ENCODE data around the gene TAF3. TPM values are rescaled to one million over a fixed set of nuclear protein-coding genes. Genes with fewer than 3 reads are reported as not detected.

The TAF3 gene
- total RNA-seq, 1 donor from 2014 or later = 12.7 TPM

DNA sequence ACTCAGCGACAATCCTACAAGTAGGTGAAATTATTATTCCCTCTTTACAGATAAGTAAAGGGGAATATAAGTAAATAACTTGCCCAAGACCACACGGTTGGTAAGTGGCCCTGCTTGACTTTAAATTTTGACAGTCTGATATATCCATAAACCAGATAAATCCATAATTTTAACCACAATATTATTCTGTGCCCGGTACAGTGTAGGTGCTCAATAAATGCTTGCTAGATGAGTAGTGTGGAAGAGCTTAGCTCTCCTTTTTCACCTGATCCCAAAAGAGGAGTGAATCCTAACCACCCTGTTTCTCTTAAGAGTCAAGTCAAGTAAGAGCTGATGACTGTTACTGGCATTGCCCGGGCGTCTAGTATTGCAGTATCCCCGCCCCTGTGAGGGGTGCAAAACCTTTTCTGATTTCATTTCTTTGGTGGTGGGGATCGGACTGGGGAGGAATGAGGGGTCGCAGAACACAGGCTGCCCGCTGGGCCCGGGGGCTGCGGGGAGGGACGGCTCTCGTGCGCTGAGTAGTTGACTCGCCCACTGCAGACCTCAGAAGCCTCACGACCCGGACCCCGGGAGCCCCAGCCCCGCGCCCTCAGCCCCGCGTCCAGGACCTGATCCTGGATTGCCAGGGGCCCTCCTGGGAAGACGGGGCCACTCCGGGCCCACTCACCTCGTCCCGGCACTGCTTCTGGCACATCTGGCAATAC, 31.0 kb upstream of the TAF3 start:
- Histone ChIP-seq H3K4me3 (peak overlapping the region; percentile 94), H3K36me3 (peaks cover 5% of the 10 kb centered on the region), H3K27me3 (ENCODE audit: low read depth) (no peaks in the 10 kb centered on the region), H3K4me1 (peaks cover 97% of the 10 kb centered on the region), H3K9me3 (replicated peaks) (no peaks in the 10 kb centered on the region), H3K27ac (replicated peaks) (peak overlapping the region; percentile 97)
- no peak for DNase-seq
- intact Hi-C loops (cut with micrococcal nuclease) = no loop called here
- TF ChIP-seq, protein P1, sequence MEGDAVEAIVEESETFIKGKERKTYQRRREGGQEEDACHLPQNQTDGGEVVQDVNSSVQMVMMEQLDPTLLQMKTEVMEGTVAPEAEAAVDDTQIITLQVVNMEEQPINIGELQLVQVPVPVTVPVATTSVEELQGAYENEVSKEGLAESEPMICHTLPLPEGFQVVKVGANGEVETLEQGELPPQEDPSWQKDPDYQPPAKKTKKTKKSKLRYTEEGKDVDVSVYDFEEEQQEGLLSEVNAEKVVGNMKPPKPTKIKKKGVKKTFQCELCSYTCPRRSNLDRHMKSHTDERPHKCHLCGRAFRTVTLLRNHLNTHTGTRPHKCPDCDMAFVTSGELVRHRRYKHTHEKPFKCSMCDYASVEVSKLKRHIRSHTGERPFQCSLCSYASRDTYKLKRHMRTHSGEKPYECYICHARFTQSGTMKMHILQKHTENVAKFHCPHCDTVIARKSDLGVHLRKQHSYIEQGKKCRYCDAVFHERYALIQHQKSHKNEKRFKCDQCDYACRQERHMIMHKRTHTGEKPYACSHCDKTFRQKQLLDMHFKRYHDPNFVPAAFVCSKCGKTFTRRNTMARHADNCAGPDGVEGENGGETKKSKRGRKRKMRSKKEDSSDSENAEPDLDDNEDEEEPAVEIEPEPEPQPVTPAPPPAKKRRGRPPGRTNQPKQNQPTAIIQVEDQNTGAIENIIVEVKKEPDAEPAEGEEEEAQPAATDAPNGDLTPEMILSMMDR (IDR thresholded peaks at IDR 0.05; ENCODE audit: borderline replicate concordance) = no peak

DNA sequence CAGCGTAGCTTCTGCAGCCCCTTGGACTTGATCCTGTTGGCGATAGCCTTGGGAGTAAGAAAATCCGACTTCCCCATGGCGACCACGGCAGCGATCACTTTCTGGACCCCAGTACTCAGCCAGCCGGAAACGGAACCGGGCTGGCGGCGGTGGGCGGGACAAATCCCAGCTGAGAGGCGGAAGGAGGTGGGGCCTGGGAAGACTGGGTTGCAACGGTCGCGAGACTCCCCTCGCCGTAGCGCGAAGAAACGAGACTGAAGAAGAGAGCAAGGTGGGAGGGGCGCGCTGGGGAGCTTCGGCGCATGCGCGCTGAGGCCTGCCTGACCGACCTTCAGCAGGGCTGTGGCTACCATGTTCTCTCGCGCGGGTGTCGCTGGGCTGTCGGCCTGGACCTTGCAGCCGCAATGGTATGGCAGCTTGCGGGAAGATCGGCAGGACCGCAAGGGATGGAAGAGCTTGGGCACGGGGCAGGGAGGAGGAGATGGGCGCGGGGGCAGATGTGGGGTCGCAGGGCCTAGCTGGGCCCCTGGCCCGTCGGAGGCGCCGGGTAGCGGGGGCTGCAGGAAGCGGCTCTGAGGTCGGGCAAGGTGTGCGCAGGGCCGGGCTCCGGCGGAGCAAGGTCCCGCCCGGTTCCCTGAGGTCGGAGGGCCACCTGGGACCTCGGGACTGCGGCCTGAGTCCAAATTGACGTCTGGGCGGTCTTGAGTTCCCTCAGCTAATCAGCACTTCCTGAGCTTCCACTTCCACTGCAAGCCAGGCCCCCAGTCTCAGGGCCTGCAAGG, 30.3 kb upstream of the TAF3 start, which contains the start of the genes ATP5F1C and KIN:
Gene ATP5F1C (plus strand): TSS at position 321 of the 782 bp plus-strand sequence. CDS start 31 bp downstream, at position 352.
Gene KIN (minus strand): TSS at position 137 of the 782 bp plus-strand sequence. CDS start 60 bp downstream, at position 77.
- H3K9me3 ChIP-seq (replicated peaks) = no peaks in the 10 kb centered on the region
- peaks cover 97% of the 10 kb centered on the region for H3K4me1 ChIP-seq
- TF ChIP-seq, protein P1 (IDR thresholded peaks at IDR 0.05; ENCODE audit: borderline replicate concordance) = no peak
- intact Hi-C loops (cut with micrococcal nuclease) = no loop called here
- no peaks in the 10 kb centered on the region for H3K27me3 ChIP-seq (ENCODE audit: low read depth)
- no peaks in the 10 kb centered on the region for H3K36me3 ChIP-seq
- H3K4me3 ChIP-seq = peak within 1 kb of the TSS; percentile 94
- peak within 1 kb of the TSS; percentile 97 for H3K27ac ChIP-seq (replicated peaks)
- DNase-seq = peak; percentile 98

DNA sequence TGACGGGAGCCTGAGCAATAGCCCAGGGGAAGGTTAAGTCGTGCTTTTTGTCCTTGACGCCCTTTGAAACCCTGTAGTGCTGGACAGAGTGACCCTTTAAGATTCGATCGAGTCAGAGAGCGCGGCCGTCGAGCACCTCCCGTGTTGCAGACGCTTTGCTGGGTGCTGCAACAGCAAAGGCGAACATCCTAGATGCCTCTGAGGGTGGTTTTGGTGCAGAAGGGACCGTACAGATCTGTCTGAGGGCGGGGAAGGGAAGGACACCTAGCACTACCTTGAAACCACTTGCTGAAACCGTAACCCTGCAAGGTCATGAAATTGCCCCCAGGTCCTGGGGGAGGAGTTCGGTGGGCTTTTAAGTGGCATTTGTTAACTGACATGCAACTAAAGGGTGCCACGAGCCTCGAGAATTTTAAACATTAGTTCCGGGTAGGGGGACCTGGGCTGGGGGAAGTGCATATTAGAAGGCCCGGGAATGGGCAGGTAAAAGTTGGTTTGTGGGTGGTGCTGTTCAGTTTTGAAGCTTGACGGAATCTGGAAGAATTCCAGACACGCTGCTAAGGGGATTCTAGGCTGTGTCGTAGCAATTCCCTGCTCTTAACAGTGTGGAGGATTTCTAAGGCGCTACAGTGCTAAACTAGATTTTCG, 29.5 kb upstream of the TAF3 start:
- H3K9me3 ChIP-seq (replicated peaks) = no peaks in the 10 kb centered on the region
- H3K36me3 ChIP-seq = no peaks in the 10 kb centered on the region
- peaks cover 98% of the 10 kb centered on the region for H3K4me1 ChIP-seq
- H3K27me3 ChIP-seq (ENCODE audit: low read depth) = no peaks in the 10 kb centered on the region
- DNase-seq = no peak
- TF ChIP-seq, protein P1 (IDR thresholded peaks at IDR 0.05; ENCODE audit: borderline replicate concordance) = no peak
- H3K27ac ChIP-seq (replicated peaks) = peak overlapping the region; percentile 97
- intact Hi-C loops (cut with micrococcal nuclease) = no loop called here
- H3K4me3 ChIP-seq = peak overlapping the region; percentile 94

DNA sequence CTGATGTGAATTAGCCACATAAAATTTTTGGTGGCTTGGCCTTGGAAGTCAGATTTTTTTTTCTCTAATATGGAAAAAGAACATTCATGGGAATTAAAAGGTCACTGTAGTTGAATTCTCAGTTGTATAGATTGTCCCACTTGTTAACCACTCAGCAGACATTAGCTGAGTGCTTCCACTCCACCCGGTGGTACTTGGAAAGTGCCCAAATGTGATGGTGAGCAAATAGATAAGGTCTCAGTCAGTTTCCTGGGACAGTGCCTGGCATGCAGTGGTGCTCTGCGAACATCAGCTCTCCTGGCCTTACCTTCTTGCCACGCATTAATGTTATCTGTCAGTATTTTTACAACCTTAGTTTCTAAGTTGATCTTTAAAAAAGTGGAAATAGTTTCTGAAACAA, 28.9 kb upstream of the TAF3 start:
- TF ChIP-seq, protein P1 (IDR thresholded peaks at IDR 0.05; ENCODE audit: borderline replicate concordance) = no peak
- H3K4me3 ChIP-seq = peak overlapping the region; percentile 94
- peak; percentile 49 for DNase-seq
- H3K27me3 ChIP-seq (ENCODE audit: low read depth) = no peaks in the 10 kb centered on the region
- peaks cover 98% of the 10 kb centered on the region for H3K4me1 ChIP-seq
- intact Hi-C loops (cut with micrococcal nuclease) = no loop called here
- H3K36me3 ChIP-seq = no peaks in the 10 kb centered on the region
- H3K27ac ChIP-seq (replicated peaks) = peak overlapping the region; percentile 97
- no peaks in the 10 kb centered on the region for H3K9me3 ChIP-seq (replicated peaks)

DNA sequence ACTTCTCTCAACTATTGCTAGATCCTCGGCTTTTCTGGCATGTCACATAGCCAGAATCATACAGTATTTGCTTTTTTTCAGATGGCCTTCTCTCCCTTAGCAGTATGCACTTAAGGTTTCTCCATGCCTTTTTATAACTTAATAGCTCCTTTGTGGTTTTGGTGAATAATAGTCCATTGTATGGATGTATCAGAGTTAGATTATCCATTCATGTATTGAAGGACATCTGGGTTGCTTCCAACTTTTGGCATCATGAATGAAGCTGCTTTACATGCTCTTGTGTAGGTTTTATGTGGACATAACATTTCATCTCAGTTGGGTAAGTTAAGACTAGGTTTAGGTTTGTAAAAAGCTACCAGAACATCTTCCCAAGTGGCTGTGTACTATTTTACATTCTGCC, 25.8 kb upstream of the TAF3 start:
- Histone ChIP-seq H3K27me3 (ENCODE audit: low read depth) (no peaks in the 10 kb centered on the region), H3K4me1 (peaks cover 98% of the 10 kb centered on the region), H3K9me3 (replicated peaks) (no peaks in the 10 kb centered on the region), H3K36me3 (peaks cover 13% of the 10 kb centered on the region), H3K4me3 (no peak overlapping the region), H3K27ac (replicated peaks) (no peak overlapping the region)
- intact Hi-C loops (cut with micrococcal nuclease) = no loop called here
- TF ChIP-seq, protein P1 (IDR thresholded peaks at IDR 0.05; ENCODE audit: borderline replicate concordance) = no peak
- no peak for DNase-seq
